GM19099 (cell line): ENCODE data around the gene IP6K3.

Experiments used
- POLR2A ChIP-seq: IDR thresholded peaks from 3 replicates; pipeline ENCODE4 v1.6.1; 2011; ENCODE audit warnings: low read depth; ENCODE audit not compliant: insufficient read length; ENCODE audit errors: extremely low read depth

The IP6K3 gene

DNA sequence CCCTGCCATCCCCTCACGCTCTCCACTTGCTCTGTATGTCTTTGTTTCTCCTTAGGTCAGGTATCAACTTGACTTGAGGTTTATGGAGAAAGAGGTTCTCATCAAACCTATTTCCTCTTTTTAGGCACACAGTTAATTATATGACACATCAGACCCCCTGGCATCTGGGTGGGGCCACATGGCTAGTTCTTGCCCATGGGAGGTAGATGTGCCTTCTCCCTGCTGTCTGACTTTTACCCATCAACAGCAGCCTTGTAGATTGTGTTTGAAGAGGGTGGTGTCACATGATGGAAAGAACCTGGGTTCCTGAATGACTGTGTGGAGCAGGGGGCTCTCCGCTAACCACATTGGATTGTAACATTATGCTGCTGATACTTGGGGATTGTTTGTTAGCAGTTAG is 28.0 kb downstream of the IP6K3 start:
- TF ChIP-seq POLR2A = no peak

DNA sequence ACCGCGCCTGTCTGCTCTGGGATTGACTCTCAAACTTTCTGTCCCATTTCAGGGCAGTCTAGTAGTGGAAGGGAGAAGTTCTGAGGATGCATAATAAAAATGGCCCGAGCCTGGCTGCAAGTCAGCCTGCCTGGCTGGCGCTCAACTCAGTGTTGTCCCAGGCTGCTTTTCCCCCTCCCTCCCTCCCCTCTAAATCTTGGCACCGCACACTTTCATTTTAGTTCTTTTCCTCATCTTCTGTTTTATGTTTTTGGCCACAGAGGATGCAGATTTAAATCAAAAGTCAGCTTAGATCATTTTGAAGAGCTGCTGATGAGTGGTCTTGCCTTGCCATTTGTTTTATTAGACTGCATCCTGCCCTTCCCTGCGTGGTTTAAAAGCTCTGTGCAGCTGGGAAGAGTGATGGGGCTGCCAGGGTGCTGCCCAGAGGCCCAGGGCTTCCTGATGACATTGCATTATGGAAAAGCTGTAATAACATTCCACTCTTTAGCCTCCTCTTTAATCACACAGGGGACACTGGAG is 28.7 kb downstream of the IP6K3 start:
- no peak for TF ChIP-seq POLR2A

DNA sequence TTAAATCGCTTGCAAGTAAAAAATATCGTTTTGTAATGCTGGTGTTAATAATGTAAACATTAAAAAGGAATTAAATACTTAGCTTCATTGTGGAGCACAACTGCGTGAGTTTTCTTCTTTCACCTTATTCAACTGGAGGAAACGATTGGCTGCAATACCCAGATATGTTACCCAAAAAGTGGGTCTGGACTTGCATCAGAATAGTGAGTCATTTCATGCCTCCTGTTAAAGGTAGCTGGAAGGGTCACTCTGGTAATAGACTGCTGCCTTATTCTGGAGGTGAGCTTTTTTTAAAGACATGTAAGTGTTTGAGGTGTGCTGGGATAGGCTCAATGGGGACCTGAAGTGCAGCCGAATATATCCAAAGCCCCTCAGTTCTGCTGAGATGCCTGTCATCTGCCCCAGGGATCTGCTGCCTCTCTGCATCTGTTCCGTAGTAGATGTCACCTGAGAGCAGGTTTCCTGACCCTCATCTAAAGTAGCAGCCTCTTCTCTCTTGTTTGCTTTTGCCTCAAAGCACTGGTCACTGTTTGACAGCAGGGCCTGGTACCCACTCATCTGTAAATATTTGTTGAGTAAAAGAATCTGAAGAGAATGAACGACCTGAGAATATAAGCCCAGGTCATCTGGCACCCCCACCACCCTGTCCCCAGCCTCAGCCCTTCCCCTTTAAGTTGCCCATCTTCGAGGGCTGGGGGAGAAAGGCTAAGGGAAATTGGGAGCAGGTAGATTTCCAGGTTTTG is 29.6 kb downstream of the IP6K3 start:
- no peak for TF ChIP-seq POLR2A

DNA sequence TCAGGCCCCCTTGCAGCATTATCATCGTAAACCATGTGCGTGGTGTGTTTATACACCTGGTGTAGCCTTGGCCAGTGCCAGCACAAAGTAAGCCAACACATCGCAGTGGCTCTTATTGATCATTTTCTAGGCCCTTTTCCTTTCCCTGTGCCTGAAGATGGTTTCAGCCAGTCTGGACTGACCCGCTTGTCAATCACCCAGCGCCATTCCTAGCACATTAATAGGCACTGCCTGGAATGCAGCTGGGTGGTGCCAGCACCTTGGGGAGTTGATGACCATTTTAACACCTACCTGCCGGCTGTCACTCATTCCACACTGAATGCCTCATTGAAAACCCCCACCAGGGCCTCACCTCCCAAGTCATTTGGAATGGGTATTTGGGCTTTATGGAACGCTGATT is 30.3 kb downstream of the IP6K3 start:
- no peak for TF ChIP-seq POLR2A

DNA sequence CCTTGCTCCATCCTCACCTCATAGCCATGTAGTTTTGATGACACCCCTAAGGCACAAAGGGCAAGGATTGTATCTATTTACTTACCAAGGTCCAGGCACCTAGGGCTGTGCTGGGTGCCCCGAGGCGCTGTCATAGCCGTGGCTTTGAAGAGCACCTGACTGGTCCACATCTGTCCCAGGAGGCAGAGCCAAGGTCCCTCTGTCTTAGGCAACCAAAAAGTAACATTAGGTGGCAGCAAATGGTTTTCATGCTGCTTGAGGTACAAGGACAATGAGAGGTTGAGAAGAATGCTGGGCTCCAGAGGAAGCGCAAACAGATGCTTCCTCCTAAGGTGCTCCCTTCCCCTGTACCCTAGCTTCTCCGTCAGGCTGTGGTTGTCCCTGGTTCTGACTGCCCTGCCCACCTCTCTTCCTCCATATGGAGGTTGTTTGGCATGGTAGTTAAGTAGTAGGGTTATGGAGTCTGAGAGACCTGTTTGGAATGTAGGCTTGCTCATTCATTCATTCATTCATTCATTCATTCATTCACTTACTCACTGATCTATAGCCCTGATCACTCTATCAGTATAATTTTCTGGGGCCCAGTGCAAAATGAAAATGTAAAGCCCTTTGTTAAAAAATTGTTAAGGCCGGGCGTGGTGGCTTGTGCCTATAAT is 32.2 kb downstream of the IP6K3 start:
- no peak for TF ChIP-seq POLR2A

DNA sequence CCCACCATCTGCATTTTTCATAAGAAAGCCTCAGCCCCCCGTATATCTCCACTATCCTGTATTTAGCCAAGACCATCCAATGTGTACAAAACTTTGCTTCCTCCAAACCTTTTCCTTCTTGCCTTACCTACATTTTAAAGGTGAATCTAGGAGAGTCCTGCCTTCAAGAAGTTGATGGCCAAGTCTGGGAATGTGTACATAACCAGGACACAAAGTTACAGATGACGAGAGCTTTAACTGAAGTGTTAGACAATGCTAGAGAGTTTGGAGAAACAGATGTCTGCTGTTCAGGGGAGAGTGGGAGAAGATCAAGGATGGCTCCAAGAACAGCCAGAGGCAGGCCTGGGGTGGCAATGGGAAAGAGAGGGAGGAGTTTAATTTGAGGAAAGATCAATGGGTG is 32.9 kb downstream of the IP6K3 start:
- no peak for TF ChIP-seq POLR2A

DNA sequence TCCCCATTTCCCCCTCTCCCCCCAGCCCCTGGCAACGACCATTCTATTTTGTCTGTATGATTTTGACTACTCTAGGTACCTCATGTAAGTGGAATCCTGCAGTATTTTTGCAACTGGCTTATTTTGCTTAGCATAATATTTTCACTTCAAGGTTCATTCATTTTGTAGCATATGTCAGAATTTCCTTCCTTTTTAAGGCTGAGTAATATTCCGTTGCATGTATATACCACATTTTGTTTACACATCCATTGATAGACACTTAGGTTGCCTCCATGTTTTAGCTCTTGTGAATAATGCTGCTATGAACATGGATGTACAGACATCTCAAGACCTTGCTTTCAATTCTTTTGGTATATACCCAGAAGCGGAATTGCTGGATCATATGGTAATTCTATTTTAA is 33.8 kb downstream of the IP6K3 start:
- TF ChIP-seq POLR2A = no peak

DNA sequence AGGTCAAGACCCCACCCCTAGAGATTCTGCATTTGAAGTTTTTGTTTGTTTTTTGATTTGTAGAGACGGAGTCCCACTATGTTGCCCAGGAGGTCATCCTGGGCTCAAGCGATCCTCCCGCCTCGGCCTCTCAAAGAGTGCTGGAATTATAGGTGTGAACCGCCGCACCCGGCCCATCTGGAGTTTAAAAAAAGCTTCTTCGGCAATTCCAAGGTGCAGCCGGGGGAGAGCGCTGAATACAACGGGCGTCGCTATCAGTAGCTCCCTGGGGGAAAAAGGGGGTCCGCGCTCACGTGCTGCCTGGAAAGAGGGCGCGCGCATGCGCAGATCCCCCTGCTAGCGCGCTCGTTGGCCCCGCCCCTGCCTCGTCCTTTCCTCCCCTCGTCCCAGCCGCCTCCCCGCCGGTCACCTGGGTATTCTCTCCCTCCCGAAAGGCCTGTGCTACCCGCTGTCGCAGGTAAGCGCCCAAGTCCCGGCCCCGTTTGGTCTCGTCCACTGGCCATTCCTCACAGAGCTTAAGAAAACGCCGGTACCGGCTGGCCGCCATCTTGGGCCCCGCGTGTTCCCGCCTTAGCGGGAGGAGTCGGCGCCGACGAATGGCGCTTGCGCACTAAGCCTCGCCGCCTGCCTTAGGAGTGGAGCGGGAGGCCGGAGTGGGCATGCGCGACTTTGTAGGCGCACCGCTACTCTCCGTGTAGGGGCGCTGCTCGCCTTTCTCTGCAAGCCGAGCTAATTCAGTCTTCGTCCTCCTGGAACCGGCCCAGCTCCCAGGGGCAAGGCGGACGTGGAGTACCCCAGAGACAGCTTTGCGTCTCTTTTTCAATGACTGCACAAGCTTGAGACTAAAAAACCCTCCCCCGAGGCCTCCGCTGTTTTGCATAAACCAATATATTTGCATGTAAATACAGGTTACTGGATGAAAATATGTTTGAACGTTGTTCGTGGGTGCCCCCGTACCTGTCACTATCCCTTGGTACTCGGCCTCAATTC is 35.3 kb downstream of the IP6K3 start, which contains the start of gene UQCC2:
UQCC2 (minus strand) TSS at position 561 of the 990 bp plus-strand sequence; CDS start at position 547, 14 bp downstream.
- peak; percentile 95 for TF ChIP-seq POLR2A

DNA sequence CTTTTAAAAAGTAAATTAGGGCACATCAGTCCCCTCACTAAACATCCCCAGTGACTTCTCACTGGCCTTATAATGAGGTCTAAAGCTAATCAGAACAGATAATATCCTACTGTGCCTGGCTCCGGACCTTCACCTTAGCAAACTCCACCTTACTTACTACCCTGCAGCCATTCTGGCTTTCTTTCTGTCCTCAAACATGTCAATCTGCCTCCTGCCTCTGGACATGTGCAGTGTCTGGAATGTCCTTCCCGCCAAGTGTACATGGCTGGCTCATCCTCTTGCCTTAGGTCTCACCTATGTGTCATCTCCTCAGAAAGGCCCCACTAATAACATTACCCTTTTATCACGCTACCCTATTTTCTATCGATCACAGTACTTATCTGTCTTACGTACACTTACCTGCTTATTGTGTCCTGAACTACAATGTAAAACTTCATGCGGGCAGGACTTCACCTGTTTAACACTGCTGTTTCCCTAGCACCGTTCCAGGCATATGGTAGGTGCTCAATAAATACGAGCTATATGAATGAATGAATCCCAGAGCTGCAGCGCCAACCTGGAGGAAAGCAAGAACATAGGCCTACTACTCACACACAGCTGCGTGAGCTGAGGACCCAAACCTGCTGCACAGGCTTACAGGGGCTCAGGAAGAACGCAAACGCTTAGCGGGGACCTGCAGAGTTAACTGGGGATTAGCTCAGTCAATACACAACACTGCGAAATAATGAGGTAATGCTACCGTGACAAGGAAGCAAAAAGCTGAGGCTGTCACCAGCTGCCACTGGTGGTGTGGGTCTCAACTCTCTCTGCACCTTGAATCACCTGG is 36.2 kb downstream of the IP6K3 start:
- TF ChIP-seq POLR2A = no peak

DNA sequence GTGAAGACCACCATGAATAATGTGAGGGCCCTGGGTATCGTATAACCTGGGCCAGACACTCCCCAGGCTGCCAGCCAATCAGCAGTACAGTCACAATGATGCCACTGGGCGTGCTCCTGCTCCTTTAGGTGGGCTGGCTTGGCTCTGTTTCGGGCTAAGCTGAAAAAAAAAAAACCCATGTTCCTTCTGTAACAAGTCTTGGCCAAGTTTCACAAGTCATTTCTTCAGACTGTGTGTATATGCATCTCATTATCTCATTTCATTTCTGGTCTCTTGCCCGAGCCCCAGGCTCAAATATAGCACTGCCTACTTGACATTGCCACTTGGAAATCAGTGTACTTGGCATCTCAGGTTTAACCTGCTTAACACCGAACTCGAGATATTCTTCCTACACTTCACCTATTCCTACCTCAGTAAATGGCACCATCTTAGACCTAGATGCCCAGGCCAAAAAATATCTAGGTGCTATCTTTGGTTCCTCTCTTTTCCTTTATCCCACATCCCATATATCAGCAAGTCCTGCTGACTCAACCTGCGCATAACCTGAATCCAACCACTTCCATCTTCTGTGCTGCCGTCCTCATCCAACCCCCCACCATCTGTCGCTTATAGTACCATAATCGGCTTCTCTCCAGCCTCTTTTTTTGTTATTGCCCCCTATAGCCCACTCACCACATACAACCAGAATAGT is 37.0 kb downstream of the IP6K3 start:
- TF ChIP-seq POLR2A = no peak

DNA sequence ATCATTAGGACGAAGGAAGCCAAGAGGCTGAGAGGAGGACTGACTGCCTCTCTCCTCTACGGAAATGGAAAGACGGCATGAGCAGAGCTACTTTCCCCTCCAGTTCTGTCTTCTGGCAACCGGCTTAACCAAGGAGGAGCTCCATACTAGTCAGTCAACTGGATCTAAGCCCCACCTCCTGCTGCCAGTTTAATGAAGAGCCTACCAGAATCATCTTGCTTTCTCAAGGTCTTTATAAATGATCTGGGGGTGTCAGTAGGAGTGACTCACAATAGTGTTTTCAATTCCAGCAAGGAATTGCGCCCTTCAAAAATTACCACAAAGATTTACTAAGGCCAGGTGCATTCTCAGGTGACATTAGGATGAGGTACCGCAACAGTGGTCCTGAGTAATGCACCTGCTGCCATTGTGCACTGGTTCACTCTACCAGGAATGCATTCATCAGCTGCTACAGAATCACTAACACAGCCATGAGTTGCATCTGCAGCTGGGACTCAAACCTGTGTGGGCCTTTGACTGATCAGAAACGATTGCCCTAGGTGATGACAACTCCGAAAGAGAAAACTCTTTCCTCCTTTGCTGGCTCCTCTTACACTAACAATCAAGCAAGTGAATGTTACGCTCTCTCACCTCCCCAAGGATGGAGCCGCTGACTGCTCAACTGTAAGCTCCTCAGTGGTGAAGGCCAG is 38.0 kb downstream of the IP6K3 start:
- no peak for TF ChIP-seq POLR2A

DNA sequence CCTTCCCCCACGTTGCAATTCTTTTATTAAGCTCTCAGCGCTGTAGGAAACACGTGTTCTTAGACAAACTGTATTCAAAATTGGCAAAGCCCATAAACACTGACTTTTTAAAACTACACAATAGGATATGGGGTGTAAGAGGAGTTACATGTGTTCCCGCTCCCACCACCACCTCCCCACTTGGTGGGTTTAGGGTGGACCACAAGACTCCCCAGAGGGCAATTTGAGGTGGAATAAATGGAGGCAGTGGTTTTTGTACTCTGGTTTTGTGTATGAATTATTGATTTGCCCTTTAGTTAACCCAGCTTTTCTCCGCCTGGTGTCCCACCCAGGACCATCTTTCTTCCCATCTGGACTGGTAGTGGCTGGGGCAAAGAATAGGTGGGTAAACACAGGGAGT is 38.9 kb downstream of the IP6K3 start:
- no peak for TF ChIP-seq POLR2A

DNA sequence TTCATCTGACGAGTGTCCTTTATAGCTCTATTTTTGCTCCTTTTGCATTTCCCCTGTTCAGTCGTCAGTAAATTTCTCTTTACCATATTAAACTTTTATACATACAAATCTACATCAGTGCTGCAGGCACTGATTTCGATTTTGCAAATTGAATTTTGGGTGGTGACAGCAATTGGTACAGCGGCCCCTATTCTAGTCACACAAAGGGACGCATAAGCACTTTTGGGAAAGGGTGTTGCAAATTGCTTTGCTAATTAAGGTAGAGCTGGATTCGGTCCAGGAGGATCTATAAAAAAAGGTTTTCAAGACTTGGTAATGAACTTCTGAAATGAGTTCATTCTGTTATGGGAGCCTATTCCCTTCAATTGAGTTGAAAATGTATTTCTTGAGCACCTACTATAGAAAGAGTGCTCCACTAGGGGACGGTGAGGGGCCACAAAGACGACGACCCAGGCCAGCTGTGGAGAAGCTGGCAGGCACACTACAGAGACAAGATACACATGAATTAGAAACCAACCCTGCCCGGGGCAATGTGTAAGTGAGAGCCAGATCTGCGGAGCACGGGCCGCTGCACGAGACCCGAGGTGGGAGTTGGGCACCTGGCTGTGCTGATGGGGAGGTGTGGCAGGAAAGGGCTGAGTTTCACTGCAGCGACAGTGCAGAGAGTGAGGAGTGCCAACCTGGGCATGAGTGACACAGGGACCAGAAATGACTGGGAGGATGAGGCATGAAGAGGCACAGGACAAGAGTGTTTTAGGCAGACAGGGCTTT is 40.6 kb downstream of the IP6K3 start:
- TF ChIP-seq POLR2A = no peak
